Cardiac muscle cell (in vitro differentiated cells and primary cell): ENCODE results near the gene ADGRD1. TPM values are rescaled to one million over a fixed set of nuclear protein-coding genes. Genes with fewer than 3 reads are reported as not detected.

Source experiments
- DNase-seq, 2 donors: peaks; one replicate each; pipeline versions ENCODE4 v3.0.0 to v3.0.0-alpha.2; 2010 to 2017; ENCODE audit warnings: low read depth in 1 of 2, low spot score in 1 of 2
- H3K27ac ChIP-seq: fragments of 200-600 bp; sonication (generic); 2 replicates; pipeline ENCODE4 v1.5.1; 2016
- H3K27me3 ChIP-seq: fragments of 200-600 bp; sonication (generic); 2 replicates; pipeline ENCODE4 v1.6.0; 2016; ENCODE audit warnings: control low read depth
- H3K36me3 ChIP-seq: fragments of 200-600 bp; sonication (generic); 2 replicates; pipeline ENCODE4 v1.5.1; 2016; ENCODE audit warnings: control low read depth
- H3K4me1 ChIP-seq: fragments of 200-600 bp; sonication (generic); 2 replicates; pipeline ENCODE4 v1.8.1; 2017; ENCODE audit warnings: low read depth, mild to moderate bottlenecking, mixed run types
- H3K4me3 ChIP-seq: fragments of 200-600 bp; sonication (generic); 2 replicates; pipeline ENCODE4 v1.5.1; 2016; ENCODE audit warnings: mild to moderate bottlenecking
- H3K9me3 ChIP-seq: fragments of 200-600 bp; sonication (generic); 2 replicates; pipeline ENCODE4 v1.5.1; 2017; ENCODE audit warnings: low read depth, mild to moderate bottlenecking, control low read depth
- polyA plus RNA-seq: library from polyadenylated mRNA; unstranded; fragments of >200 nt; fragmentation: Nextera tagmentation; extraction: Ambion mirVana; gene quantifications from 2 replicates; pipeline ENCODE4 v1.2.1, GENCODE V29; 2016
- total RNA-seq: library from RNA; depleted of rRNA; stranded (reverse); fragments of >200 nt; gene quantifications from 2 replicates; pipeline ENCODE4 v1.2.3, GENCODE V29; 2016
- TF ChIP-seq, protein P1 (sequence below): IDR thresholded peaks from 2 replicates; pipeline ENCODE4 v1.5.1; 2012; ENCODE audit warnings: low read depth, mild to moderate bottlenecking, low read length

The ADGRD1 gene
- total and polyA plus RNA-seq, 2 experiments from 2014 or later: 66.6 to 74.0 TPM

DNA sequence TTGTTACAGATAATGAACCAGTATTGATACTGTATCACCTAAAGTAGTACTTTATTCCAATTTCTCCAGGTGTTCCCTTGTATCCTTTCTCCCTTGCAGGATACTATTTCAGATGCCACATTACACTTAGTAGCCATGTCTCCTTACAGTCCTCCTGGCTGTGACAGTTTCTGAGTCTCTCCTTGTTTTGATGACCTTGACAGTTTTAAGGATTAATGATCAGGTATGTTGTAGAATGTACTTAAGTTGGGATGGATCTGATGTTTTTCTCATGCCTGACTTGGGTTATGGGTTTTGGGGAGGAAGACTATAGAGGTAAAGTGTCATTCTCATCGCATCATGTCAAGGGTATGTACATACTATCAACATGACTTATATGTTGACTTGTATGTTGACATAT lies 193.6 kb downstream of the ADGRD1 start:
- TF ChIP-seq, protein P1, sequence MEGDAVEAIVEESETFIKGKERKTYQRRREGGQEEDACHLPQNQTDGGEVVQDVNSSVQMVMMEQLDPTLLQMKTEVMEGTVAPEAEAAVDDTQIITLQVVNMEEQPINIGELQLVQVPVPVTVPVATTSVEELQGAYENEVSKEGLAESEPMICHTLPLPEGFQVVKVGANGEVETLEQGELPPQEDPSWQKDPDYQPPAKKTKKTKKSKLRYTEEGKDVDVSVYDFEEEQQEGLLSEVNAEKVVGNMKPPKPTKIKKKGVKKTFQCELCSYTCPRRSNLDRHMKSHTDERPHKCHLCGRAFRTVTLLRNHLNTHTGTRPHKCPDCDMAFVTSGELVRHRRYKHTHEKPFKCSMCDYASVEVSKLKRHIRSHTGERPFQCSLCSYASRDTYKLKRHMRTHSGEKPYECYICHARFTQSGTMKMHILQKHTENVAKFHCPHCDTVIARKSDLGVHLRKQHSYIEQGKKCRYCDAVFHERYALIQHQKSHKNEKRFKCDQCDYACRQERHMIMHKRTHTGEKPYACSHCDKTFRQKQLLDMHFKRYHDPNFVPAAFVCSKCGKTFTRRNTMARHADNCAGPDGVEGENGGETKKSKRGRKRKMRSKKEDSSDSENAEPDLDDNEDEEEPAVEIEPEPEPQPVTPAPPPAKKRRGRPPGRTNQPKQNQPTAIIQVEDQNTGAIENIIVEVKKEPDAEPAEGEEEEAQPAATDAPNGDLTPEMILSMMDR: no peak
- peaks cover 20% of the 10 kb centered on the region for H3K27me3 ChIP-seq
- H3K4me1 ChIP-seq: no peaks in the 10 kb centered on the region
- no peaks in the 10 kb centered on the region for H3K36me3 ChIP-seq
- no peak overlapping the region for H3K4me3 ChIP-seq
- no peak overlapping the region for H3K27ac ChIP-seq
- DNase-seq: no peak
- H3K9me3 ChIP-seq: no peaks in the 10 kb centered on the region

DNA sequence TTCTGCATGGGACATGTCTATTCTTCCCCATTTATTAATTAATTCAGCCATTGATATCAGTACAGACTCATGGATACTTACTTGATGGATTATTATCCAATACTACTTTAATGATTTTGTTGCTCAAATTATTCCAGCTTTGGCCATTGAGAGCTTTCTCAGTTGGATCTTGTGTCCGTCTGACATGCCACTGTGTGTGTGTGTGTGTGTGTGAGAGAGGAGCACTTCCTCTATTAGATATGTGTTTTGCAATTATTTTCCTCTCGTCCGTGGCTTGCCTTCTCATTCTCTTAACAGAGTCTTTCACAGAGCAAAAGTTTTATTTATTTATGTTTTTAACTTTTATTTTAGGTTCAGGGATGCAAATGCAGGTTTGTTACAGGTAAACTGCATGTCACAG lies 194.2 kb downstream of the ADGRD1 start:
- Histone ChIP-seq H3K9me3 (no peaks in the 10 kb centered on the region), H3K27ac (no peak overlapping the region), H3K4me3 (no peak overlapping the region), H3K27me3 (peaks cover 20% of the 10 kb centered on the region), H3K36me3 (no peaks in the 10 kb centered on the region), H3K4me1 (no peaks in the 10 kb centered on the region)
- TF ChIP-seq, protein P1: no peak
- no peak for DNase-seq

DNA sequence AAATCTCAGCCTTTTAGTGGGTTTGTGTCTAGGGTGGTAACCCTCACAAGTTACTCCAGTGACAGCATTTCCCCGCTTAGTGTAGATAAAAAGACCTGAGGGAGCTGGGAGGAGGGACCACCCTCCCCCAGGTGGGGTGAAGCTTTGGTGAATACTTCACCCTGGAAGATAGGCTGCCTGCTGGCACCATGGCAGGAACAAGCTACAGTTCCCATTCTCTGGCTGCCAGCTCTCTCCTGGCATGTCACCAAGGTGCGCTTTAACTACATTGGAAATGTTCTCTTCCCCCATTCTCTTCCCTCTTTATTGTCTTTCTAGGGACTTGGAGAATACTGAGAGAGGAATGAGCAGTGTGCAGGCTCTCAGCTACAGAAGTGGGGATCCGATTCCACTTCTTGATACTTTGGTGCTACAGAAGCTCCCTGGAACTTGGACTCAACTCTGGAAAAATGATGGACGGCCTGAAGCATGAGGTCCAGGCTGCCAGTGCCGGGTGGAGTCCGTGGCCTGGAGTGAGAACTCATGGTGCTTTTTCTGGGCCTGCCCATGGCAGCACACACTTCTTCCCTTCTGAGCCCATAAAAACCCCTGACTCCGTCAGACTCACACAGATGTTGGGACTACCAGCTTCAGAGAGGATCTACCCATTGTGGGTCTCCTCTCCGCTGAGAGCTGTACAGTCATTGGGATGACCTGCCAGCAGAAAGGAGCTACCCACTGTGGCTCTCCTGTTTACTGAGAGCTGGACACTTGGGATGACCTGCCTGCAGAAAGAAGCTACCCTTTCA lies 198.0 kb downstream of the ADGRD1 start:
- Histone ChIP-seq H3K9me3 (no peaks in the 10 kb centered on the region), H3K36me3 (no peaks in the 10 kb centered on the region), H3K27me3 (peaks cover 20% of the 10 kb centered on the region), H3K4me1 (no peaks in the 10 kb centered on the region), H3K27ac (no peak overlapping the region), H3K4me3 (no peak overlapping the region)
- DNase-seq: no peak
- TF ChIP-seq, protein P1: no peak

DNA sequence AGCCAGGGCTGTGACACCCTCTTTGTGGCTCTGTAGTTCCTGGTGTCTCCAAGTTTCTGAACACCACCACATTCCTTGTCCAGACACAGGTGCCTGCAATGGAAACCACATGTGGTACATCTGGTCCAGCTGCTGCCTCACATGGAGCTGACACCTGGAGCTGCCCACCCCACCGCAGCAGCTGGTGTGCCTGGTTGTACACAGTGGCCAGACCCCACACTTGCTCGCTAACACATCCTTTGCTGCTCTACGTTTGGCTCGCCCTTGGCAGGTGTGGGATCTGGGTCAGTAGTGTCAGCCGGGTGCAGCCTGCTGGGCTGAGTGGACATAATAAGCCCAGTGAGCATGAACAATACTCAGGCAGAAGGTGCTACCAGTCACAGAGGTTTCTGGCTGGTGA lies 198.9 kb downstream of the ADGRD1 start:
- no peak for DNase-seq
- H3K4me3 ChIP-seq: no peak overlapping the region
- H3K36me3 ChIP-seq: no peaks in the 10 kb centered on the region
- no peak overlapping the region for H3K27ac ChIP-seq
- no peaks in the 10 kb centered on the region for H3K9me3 ChIP-seq
- TF ChIP-seq, protein P1: no peak
- no peaks in the 10 kb centered on the region for H3K4me1 ChIP-seq
- peaks cover 17% of the 10 kb centered on the region for H3K27me3 ChIP-seq

DNA sequence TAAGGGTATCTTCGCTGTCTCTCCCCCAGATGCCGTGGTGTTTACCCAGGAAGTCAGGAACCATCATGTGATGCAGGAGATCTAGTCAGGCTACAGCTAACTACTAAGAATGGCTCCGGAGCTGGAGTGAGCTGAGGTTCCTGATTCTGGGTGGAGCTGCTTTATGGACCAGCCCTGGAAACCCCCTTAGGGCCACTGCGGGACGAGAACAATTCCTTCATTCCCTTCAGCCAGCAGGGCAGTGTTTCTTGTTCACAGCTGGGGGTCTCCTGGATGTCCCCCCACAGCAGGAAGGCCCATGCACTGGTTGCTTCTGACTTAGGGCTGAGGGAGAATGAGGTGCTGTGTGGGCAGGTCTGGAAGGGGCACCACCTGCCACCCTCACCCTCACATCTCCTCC lies 199.3 kb downstream of the ADGRD1 start:
- TF ChIP-seq, protein P1: no peak
- Histone ChIP-seq H3K9me3 (no peaks in the 10 kb centered on the region), H3K27me3 (peaks cover 13% of the 10 kb centered on the region), H3K27ac (no peak overlapping the region), H3K4me3 (no peak overlapping the region), H3K36me3 (no peaks in the 10 kb centered on the region), H3K4me1 (no peaks in the 10 kb centered on the region)
- no peak for DNase-seq
